Keratinocyte (primary cell): ENCODE results near the gene OR4Q2.

Source experiments
- CTCF ChIP-seq, 3 experiments: IDR thresholded peaks in 1 of 3; conservative IDR thresholded peaks in 1 of 3; optimal IDR thresholded peaks in 1 of 3; 2 replicates in 2 of 3; 3 replicates in 1 of 3; pipeline versions ENCODE3 to v1.5.1; 2011; ENCODE audit warnings: low read length in 3 of 3, mild to moderate bottlenecking in 3 of 3, moderate library complexity in 2 of 3, control low read depth in 1 of 3, inconsistent platforms in 1 of 3; ENCODE audit not compliant: insufficient read depth in 2 of 3; ENCODE audit errors: extremely low read depth in 1 of 3
- EZH2 ChIP-seq: IDR thresholded peaks from one replicate; pipeline ENCODE4 v1.6.1; 2012; ENCODE audit warnings: inconsistent platforms, mild to moderate bottlenecking, low read length, moderate library complexity

- no peak for TF ChIP-seq CTCF (optimal IDR thresholded peaks at IDR 0.05 in 1 of 3, IDR thresholded peaks at IDR 0.05 in 1 of 3, conservative IDR thresholded peaks at IDR 0.05 in 1 of 3; ENCODE audit: extremely low read depth in 1 of 3, insufficient read depth in 2 of 3, low read length in 3 of 3)
- no peak for TF ChIP-seq EZH2
Observed at GRCh38 chr14:20001863-20002262, at the start of gene OR4Q2.
